OCI-LY3 (cell line): ENCODE results near the gene ZNF765.

Experiments
- CTCF ChIP-seq: fragments of 200-600, 300-600 bp; sonication (generic); IDR thresholded peaks from 2 replicates; pipeline ENCODE4 v1.5.1; 2014; ENCODE audit warnings: antibody characterized with exemption, low read length, low read depth
- EZH2phosphoT487 ChIP-seq: fragments of 200-600 bp; shearing (Covaris generic); IDR thresholded peaks from 2 replicates; pipeline ENCODE4 v1.6.1; 2018; ENCODE audit warnings: antibody characterized with exemption, mixed run types, low read depth

- TF ChIP-seq CTCF (no peak), EZH2phosphoT487 (no peak)
Measured at GRCh38 chr19:53409505-53410204, 14.7 kb downstream of the ZNF765 start.
